OCI-LY7 (cell line): ENCODE measurements around the gene YTHDF1. TPM values are rescaled to one million over a fixed set of nuclear protein-coding genes. Genes with fewer than 3 reads are reported as not detected.

Source experiments
- BruUV-seq: library from RNA; stranded (reverse); fragments of 400-500 nt; replicated peaks from 2 replicates; lab custom pipeline; 2021; lab: Mats Ljungman, UMichigan
- CTCF ChIA-PET: fragments of 300-600 bp; sonication (Branson Sonifier 250); formaldehyde crosslinking; loops from one replicate; lab custom pipeline; 2022; ENCODE audit warnings: antibody characterized with exemption; ENCODE audit not compliant: unreplicated experiment; lab: Charles Lee
- POLR2A ChIA-PET: fragments of 300-600 bp; sonication (Branson Sonifier 250); formaldehyde crosslinking; loops from one replicate; lab custom pipeline; 2022; ENCODE audit warnings: antibody characterized with exemption; lab: Charles Lee
- DNase-seq: peaks from one replicate; pipeline ENCODE4 v3.0.0-alpha.2; 2015; ENCODE audit warnings: low spot score
- H2AFZ ChIP-seq: fragments of 200-600 bp; sonication (generic), shearing (Covaris generic); 2 replicates; pipeline ENCODE4 v1.6.1; 2014; ENCODE audit warnings: mild to moderate bottlenecking, antibody characterized with exemption, low read length, moderate library complexity
- H3K27ac ChIP-seq: fragments of 200-600 bp; sonication (generic); 2 replicates; pipeline ENCODE4 v1.5.1; 2014; ENCODE audit warnings: mixed run types, low read depth, mild to moderate bottlenecking, moderate library complexity, low read length, inconsistent platforms; ENCODE audit not compliant: poor library complexity, severe bottlenecking
- H3K36me3 ChIP-seq: fragments of 200-600 bp; sonication (generic); 2 replicates; pipeline ENCODE4 v1.6.1; 2014; ENCODE audit warnings: mild to moderate bottlenecking, antibody characterized with exemption, low read length, moderate library complexity, mixed read lengths; ENCODE audit not compliant: insufficient read depth
- H3K4me1 ChIP-seq: fragments of 200-600 bp; sonication (generic); 2 replicates; pipeline ENCODE4 v1.5.1; 2014; ENCODE audit warnings: mild to moderate bottlenecking, low read length; ENCODE audit not compliant: insufficient read depth, poor library complexity, severe bottlenecking
- H3K4me2 ChIP-seq: fragments of 200-600 bp; sonication (generic); 2 replicates; pipeline ENCODE4 v1.6.1; 2014; ENCODE audit warnings: mild to moderate bottlenecking, low read length
- H3K4me3 ChIP-seq: fragments of 200-600 bp; sonication (generic); 2 replicates; pipeline ENCODE4 v1.5.1; 2014; ENCODE audit warnings: mild to moderate bottlenecking, low read depth, low read length; ENCODE audit not compliant: poor library complexity, severe bottlenecking
- H3K79me2 ChIP-seq: fragments of 200-600 bp; sonication (generic); 2 replicates; pipeline ENCODE4 v1.6.1; 2016; ENCODE audit warnings: low read depth, mild to moderate bottlenecking, low read length, moderate library complexity, mixed read lengths; ENCODE audit not compliant: insufficient read depth
- H3K9me2 ChIP-seq: fragments of 200-600 bp; sonication (generic); 2 replicates; pipeline ENCODE4 v1.6.1; 2016; ENCODE audit warnings: mild to moderate bottlenecking, low read length, mixed read lengths; ENCODE audit not compliant: insufficient read depth
- H3K9me3 ChIP-seq: fragments of 200-600 bp; sonication (generic); 2 replicates; pipeline ENCODE4 v1.6.1; 2014; ENCODE audit warnings: mild to moderate bottlenecking, mixed run types, low read length, mixed read lengths
- H4K20me1 ChIP-seq: fragments of 200-600 bp; sonication (generic); 2 replicates; pipeline ENCODE4 v1.6.1; 2014; ENCODE audit warnings: mild to moderate bottlenecking, antibody characterized with exemption, low read length, moderate library complexity, mixed read lengths; ENCODE audit not compliant: insufficient read depth
- CTCF ChIP-seq: fragments of 200-600 bp; sonication (generic); conservative IDR thresholded peaks from 2 replicates; pipeline ENCODE4 v1.5.1; 2014; ENCODE audit warnings: mild to moderate bottlenecking, antibody characterized with exemption, low read length, moderate library complexity, mixed read lengths
- EZH2phosphoT487 ChIP-seq: fragments of 200-600 bp; sonication (generic); IDR thresholded peaks from 2 replicates; pipeline ENCODE4 v1.6.1; 2018; ENCODE audit warnings: low read depth, borderline replicate concordance, mild to moderate bottlenecking, mixed run types, antibody characterized with exemption, low read length, moderate library complexity, mixed read lengths
- intact Hi-C: fragments of 100-400 bp; cut with micrococcal nuclease; formaldehyde crosslinking; loops from one replicate; pipeline ENCODE4 v1.10.0; 2022; ENCODE audit not compliant: unreplicated experiment
- total RNA-seq, 2 experiments: library from RNA; depleted of rRNA in 1 of 2; stranded (reverse); fragments of >200 nt in 1 of 2; shearing (Covaris generic) in 1 of 2; gene quantifications; 2 replicates each; pipeline ENCODE4 v1.2.3, GENCODE V29; 2014 to 2022

The YTHDF1 gene
- total RNA-seq, 2 experiments from 2014 or later = 31.3 to 42.7 TPM

GRCh38 chr20:63183422-63184146 lies 32.3 kb downstream of the YTHDF1 start:
- H3K36me3 ChIP-seq = no peaks in the 10 kb centered on the region
- ChIA-PET CTCF (interaction anchor here (0.6 kb wide), 1 partner anchor 934 kb away, joined by 4 read pairs; no protein-coding TSS in a partner anchor), POLR2A (interaction anchor here (1.0 kb wide), 1 partner anchor 22 kb away, joined by 3 read pairs; no protein-coding TSS in a partner anchor)
- H3K9me2 ChIP-seq = no peaks in the 10 kb centered on the region
- no peaks in the 10 kb centered on the region for H3K79me2 ChIP-seq
- H2AFZ ChIP-seq = no peak overlapping the region
- BruUV-seq = no TSS peak
- DNase-seq = peak; percentile 57
- no peak overlapping the region for H3K27ac ChIP-seq
- H3K4me2 ChIP-seq = no peak overlapping the region
- no peaks in the 10 kb centered on the region for H3K4me1 ChIP-seq
- no peaks in the 10 kb centered on the region for H3K9me3 ChIP-seq
- intact Hi-C loops = no loop called here
- no peak overlapping the region for H3K4me3 ChIP-seq
- TF ChIP-seq CTCF (peak; percentile 87), EZH2phosphoT487 (no peak)
- H4K20me1 ChIP-seq = no peaks in the 10 kb centered on the region

DNA sequence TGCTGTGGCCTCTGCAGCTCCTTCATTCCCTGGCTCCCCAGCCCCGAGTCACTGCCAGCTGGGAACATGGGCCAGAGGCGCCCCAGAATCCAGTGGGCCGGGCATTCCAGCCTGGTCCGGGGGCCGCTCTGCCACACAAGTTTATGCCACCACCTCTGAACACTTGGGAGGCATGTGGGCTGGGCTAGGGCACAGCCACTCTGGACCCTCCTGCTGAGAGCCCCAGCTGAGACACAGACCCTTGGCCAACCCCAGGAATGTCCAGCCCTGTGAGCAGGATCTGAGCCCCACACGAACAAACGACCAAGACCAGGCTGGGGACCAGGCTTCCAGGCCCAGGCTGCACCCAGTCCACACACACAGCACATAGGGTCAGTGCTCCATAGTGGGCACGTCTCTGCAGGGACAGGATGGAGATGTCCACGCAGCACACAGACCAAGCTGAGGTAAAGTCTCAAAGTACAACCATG lies 33.0 kb downstream of the YTHDF1 start:
- Histone ChIP-seq H2AFZ (no peak overlapping the region), H3K4me3 (no peak overlapping the region), H3K27ac (no peak overlapping the region), H3K79me2 (no peaks in the 10 kb centered on the region), H3K9me2 (no peaks in the 10 kb centered on the region), H3K9me3 (no peaks in the 10 kb centered on the region), H3K4me2 (no peak overlapping the region), H3K36me3 (no peaks in the 10 kb centered on the region), H4K20me1 (no peaks in the 10 kb centered on the region), H3K4me1 (no peaks in the 10 kb centered on the region)
- POLR2A ChIA-PET = interaction anchor here (1.0 kb wide), 1 partner anchor 21 kb away, joined by 3 read pairs; no protein-coding TSS in a partner anchor
- CTCF ChIA-PET = no interaction called here
- no peak for DNase-seq
- no peak for TF ChIP-seq CTCF
- TF ChIP-seq EZH2phosphoT487 = no peak
- no TSS peak for BruUV-seq
- intact Hi-C loops = no loop called here

DNA sequence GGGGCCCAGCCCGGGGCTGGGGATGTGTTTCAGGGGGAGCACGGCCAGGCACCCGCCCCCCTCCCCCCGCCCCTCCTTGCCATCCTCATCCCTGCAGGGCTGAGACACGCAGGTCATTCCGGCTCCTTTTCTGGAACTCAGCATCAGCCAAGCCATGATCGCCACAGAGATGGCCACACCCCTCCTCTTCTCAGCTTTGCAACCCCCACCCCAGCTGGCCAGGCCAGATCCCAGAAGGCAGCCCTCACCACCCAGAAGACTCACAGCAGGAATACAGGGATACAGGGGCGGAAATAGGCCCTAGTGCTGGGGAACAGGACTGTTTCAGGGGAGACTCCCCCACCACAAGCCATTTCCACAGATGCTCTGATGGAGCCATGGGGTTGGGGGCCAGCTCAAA lies 33.5 kb downstream of the YTHDF1 start:
- Histone ChIP-seq H3K4me1 (no peaks in the 10 kb centered on the region), H3K4me2 (no peak overlapping the region), H3K9me3 (no peaks in the 10 kb centered on the region), H3K79me2 (no peaks in the 10 kb centered on the region), H2AFZ (no peak overlapping the region), H4K20me1 (no peaks in the 10 kb centered on the region), H3K36me3 (no peaks in the 10 kb centered on the region), H3K4me3 (no peak overlapping the region), H3K27ac (no peak overlapping the region), H3K9me2 (no peaks in the 10 kb centered on the region)
- no peak for TF ChIP-seq CTCF
- TF ChIP-seq EZH2phosphoT487 = no peak
- intact Hi-C loops = no loop called here
- DNase-seq = no peak
- no TSS peak for BruUV-seq
- ChIA-PET CTCF (no interaction called here), POLR2A (interaction anchor here (1.0 kb wide), 1 partner anchor 21 kb away, joined by 3 read pairs; no protein-coding TSS in a partner anchor)
